GM12878 (cell line): ENCODE measurements around the gene TARBP2. TPM values are rescaled to one million over a fixed set of nuclear protein-coding genes. Genes with fewer than 3 reads are reported as not detected.

ENCODE experiments used
- ATF2 ChIP-seq: IDR thresholded peaks from 2 replicates; pipeline ENCODE4 v1.6.1; 2012; ENCODE audit warnings: low read length, inconsistent platforms
- BCLAF1 ChIP-seq: fragments of 450-650 bp; IDR thresholded peaks from 2 replicates; pipeline ENCODE4 v1.6.1; 2017; ENCODE audit warnings: antibody characterized with exemption, mild to moderate bottlenecking, moderate library complexity
- BHLHE40 ChIP-seq, 2 experiments: fragments of 450-650 bp in 1 of 2; IDR thresholded peaks; 2 replicates each; pipeline ENCODE4 v1.6.1; 2011 to 2017; ENCODE audit warnings: low read depth in 2 of 2, borderline replicate concordance in 1 of 2, improper control_type of control experiment in 1 of 2, low read length in 1 of 2, mild to moderate bottlenecking in 1 of 2
- CBFB ChIP-seq: IDR thresholded peaks from 2 replicates; pipeline ENCODE4 v1.6.1; 2016; ENCODE audit warnings: antibody characterized with exemption, low read depth
- CEBPB ChIP-seq, 2 experiments: fragments of 150-350 bp in 1 of 2; IDR thresholded peaks; 2 replicates each; pipeline ENCODE4 v1.6.1; 2012 to 2014; ENCODE audit warnings: low read depth in 2 of 2, low read length in 2 of 2, borderline replicate concordance in 1 of 2, inconsistent platforms in 1 of 2
- CREM ChIP-seq: IDR thresholded peaks from 2 replicates; pipeline ENCODE4 v1.6.1; 2014; ENCODE audit warnings: antibody characterized with exemption, low read depth
- E2F8 ChIP-seq: fragments of 450-650 bp; IDR thresholded peaks from 2 replicates; pipeline ENCODE4 v1.6.1; 2018; ENCODE audit warnings: mild to moderate bottlenecking, low read depth, moderate library complexity; ENCODE audit not compliant: partially characterized antibody
- EP300 ChIP-seq, 2 experiments: fragments of 150-350 bp in 1 of 2; IDR thresholded peaks; 2 replicates each; pipeline ENCODE4 v1.6.1; 2011 to 2012; ENCODE audit warnings: low read depth in 2 of 2, low read length in 2 of 2, borderline replicate concordance in 1 of 2, improper control_type of control experiment in 1 of 2, inconsistent platforms in 1 of 2; ENCODE audit not compliant: control insufficient read depth in 1 of 2
- IRF5 ChIP-seq: fragments of 450-650 bp; IDR thresholded peaks from 2 replicates; pipeline ENCODE4 v1.6.1; 2017; ENCODE audit warnings: borderline replicate concordance
- KDM1A ChIP-seq: fragments of 200-600 bp; sonication (generic); IDR thresholded peaks from 2 replicates; pipeline ENCODE4 v1.6.1; 2016; ENCODE audit warnings: borderline replicate concordance
- RCOR1 ChIP-seq: conservative IDR thresholded peaks from 2 replicates; pipeline ENCODE4 v1.6.1; 2012; ENCODE audit warnings: low read depth, low read length, improper control_type of control experiment
- ZBTB33 ChIP-seq: fragments of 450-650 bp; IDR thresholded peaks from 2 replicates; pipeline ENCODE4 v1.6.1; 2017; ENCODE audit warnings: mild to moderate bottlenecking
- ZBTB4 ChIP-seq: fragments of 450-650 bp; formaldehyde crosslinking; IDR thresholded peaks from 2 replicates; pipeline ENCODE4 v1.4.0; 2022; ENCODE audit warnings: mild to moderate bottlenecking, moderate library complexity
- polyA plus RNA-seq, 11 experiments: library from polyadenylated mRNA; depleted of rRNA in 4 of 11; unstranded in 6 of 11; stranded (reverse) in 5 of 11; fragments of >200 nt; fragmentation: Nextera tagmentation in 4 of 11; fragmentation: Illumina TruSeq in 1 of 11; extraction: Ambion mirVana in 4 of 11; extraction: Trizol in 1 of 11; gene quantifications; 1 replicate in 1 of 11; 2 replicates in 10 of 11; pipeline versions ENCODE4 v1.2.1 to v1.2.3, GENCODE V29; 2011 to 2016; ENCODE audit warnings: inconsistent platforms in 2 of 11, missing spikeins in 2 of 11, low read depth in 1 of 11
- total RNA-seq, 4 experiments: library from RNA; depleted of rRNA in 3 of 4; stranded (reverse); fragments of >200 nt in 3 of 4; fragmentation: Illumina TruSeq in 1 of 4; extraction: Trizol in 1 of 4; gene quantifications; 2 replicates each; pipeline versions ENCODE4 v1.2.1 to v1.2.3, GENCODE V29; 2013 to 2021

Gene TARBP2
- total and polyA plus RNA-seq, 10 of the 15 experiments (the other 5 are each of a cell fraction or from before 2014, with no cell fraction given), result 5.5 to 60.1 (median 36.8) TPM

- TF ChIP-seq EP300 (IDR thresholded peaks at IDR 0.05; ENCODE audit: borderline replicate concordance in 1 of 2, control insufficient read depth in 1 of 2, low read depth in 2 of 2, low read length in 2 of 2), result no peak
- no peak for TF ChIP-seq ATF2
- no peak for TF ChIP-seq KDM1A
- no peak for TF ChIP-seq E2F8
- no peak for TF ChIP-seq ZBTB33
- TF ChIP-seq BHLHE40 (IDR thresholded peaks at IDR 0.05; ENCODE audit: borderline replicate concordance in 1 of 2, low read depth in 2 of 2, low read length in 1 of 2), result peak; percentile 92 to 96
- no peak for TF ChIP-seq ZBTB4
- TF ChIP-seq IRF5, result no peak
- 0 out of 2 replicates have a peak, but pooled peaks have one; percentile 22 for TF ChIP-seq CREM
- TF ChIP-seq RCOR1, result no peak
- TF ChIP-seq CEBPB (IDR thresholded peaks at IDR 0.05; ENCODE audit: borderline replicate concordance in 1 of 2, low read depth in 2 of 2, low read length in 2 of 2), result no peak
- TF ChIP-seq CBFB, result no peak
- TF ChIP-seq BCLAF1, result no peak
Observed at GRCh38 chr12:53492830-53493609, 8.1 kb upstream of the TARBP2 start (continued).
